ENCODE data around the gene TK2.
"Not testable (repeated sequence)": the region's sequence is repeated elsewhere in the genome, so short reads cannot be mapped to it uniquely, and the experiment has no call there.

Gene TK2

DNA sequence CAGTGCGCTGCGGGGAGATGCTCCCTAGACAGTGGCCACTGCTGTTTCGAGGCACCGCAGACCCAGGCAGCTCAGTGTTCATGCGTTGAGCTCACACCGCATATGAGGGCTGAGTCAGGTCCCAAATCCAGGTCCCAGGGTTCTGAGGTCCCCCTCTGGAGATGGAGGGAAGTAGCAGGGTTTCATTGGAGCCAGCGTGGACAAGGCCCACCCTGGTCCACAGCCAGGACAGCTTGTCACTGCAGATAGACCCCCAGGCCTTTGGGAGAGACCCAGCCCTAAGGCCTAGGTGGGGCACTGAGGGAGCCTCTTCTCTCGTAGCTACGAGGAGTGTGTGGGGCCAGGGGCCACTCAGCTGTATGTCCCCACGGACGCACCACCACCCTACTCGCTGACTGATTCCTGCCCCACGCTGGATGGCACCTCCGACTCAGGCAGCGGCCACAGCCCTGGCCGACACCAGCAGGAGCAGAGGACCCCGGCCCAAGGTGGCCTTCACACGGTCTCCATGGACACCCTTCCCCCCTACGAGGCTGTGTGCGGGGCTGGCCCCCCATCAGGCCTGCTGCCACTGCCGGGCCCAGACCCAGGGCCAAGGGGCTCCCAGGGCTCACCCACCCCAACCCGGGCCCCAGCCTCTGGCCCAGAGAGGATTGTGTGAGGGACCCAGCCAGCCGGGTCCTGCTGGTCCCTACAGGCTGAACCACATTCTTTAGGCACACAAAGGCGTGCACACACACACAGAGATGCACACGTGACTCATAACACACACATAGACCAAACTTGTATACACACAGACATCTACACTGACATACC, 69.4 kb downstream of the TK2 start:
- no peak for DNase-seq

DNA sequence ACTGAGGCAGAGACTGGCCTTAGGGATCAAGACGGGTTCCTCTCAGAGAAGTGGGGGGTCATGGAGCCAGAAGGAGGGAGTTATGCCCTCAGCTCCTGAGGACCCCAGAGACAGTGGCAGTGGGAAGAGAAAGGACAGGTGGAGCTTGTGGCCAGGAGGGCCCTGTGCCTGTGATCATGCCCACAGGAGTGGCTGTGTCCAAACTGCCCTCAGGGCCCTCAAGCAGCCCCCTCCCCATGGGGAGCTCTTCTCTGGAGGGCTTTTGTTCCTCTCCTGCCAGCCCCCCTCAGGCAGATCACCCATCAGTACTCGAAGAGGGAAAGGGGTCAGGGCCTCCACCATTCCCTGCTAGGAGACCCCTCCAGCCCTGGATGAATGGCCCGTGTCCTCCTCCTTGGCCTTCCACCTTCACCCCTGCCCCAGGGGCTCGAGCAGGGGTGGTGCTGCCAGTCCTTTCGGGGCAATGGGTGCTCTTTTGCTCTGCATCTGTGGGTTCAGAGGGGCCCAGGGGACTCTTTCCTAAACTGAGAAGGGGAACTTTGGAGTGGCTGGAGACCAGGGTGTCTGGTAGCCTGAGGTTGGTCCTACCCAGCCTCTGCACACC, 70.2 kb downstream of the TK2 start:
- no peak for DNase-seq

- peak; percentile 78 for DNase-seq
Observed at GRCh38 chr16:66478733-66479511, 71.0 kb downstream of the TK2 start.

- no peak for DNase-seq
Observed at GRCh38 chr16:66477028-66477515, 72.8 kb downstream of the TK2 start.

GRCh38 chr16:66476328-66477027, 73.4 kb downstream of the TK2 start:
- DNase-seq = peak; percentile 5

DNA sequence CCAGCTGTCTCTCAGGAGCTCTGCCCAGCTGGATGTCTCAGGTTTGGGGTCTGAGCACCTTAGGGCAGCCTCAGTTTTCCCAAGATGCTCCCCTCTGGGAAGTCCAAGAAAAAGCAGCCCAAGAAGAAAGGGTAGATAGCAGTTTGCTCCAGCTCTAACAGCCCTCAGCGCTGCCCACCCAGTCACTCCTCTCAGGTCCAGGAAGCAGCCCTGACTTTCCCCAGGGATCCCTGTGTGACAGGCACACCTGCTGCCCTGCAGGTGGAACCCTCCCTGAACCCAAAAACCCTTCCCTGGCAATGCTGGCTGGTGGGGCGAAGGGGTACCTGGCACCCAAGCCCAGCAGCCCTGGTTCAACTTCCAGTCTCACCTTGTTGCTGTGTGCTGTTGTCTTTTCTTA, 74.7 kb downstream of the TK2 start:
- peak; percentile 28 for DNase-seq

- DNase-seq = peak; percentile 85
Observed at GRCh38 chr16:66474750-66475199, 75.1 kb downstream of the TK2 start.

DNA sequence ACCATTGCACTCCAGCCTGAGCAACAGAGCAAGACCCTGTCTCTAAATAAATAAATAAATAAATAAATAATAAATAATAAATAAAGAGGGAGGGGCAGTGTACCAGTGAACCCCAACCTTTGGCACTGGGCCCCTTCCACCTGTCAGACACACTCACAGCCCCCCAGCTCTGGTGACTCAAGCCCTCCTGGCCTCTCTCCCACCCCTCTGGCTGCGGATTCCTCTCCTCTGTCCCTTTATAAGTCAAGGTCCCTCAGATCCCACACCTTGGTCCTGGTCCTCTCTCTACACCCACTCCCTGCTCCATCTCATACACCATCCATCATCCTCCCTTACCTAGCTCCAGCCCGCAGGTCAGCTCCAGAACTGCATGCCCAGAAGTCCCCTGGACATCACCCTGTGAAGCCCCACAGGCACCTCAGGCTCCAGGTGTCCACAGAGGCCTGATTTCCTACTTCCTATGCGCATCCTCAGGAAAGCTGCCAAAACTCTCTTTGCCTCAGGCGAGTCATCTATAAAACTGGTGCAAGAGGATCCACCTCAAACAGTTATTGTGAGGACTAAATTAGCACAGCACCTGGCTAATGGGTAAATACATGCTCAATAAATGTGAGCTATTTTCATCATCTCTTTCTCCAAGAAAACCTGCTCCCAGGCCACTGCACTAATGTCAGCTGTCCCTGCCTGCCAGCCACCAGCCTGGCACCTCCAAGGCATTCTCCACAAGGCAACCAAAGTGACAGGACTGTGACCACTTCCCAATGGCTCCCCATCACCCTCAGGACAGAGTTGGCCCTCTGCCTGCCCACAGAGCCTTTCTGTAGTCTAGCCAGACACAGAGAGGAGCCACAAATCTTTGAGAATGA, 76.0 kb downstream of the TK2 start:
- peak; percentile 90 for DNase-seq

GRCh38 chr16:66473051-66473571, 76.8 kb downstream of the TK2 start:
- DNase-seq = peak; percentile 66

DNA sequence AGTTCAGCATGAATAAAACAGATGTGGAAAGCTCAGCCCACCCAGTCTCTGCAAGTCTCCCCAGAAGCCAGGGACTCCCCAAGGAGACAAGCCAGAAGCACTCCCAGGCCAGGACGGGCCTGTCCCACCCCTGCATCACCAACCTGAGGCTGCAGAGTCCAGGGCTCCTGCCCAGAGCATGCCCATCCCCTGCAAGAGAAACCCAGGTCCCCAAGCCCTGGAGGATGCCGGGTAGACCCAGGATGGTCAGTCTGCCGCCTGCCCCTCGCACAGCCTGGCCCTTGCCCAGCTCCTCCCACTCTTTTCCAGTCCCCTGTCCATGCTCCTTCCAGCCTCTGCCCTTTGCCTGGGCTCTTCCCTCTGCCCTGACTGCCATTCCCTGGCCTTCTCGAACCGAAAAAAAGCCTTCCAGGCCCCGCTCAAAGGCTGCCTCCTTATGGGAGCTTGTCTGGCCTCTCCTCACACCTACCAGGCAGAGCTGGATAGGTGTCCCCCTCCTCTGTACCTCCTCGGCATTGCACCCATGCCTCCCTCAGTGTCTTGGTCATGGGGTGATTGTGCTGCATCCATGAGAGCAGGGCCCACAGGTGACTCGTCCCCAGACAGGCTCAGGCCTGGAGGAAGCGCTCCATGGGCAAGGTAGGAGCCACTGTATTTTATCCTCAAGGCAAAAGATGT, 78.1 kb downstream of the TK2 start:
- no peak for DNase-seq

DNA sequence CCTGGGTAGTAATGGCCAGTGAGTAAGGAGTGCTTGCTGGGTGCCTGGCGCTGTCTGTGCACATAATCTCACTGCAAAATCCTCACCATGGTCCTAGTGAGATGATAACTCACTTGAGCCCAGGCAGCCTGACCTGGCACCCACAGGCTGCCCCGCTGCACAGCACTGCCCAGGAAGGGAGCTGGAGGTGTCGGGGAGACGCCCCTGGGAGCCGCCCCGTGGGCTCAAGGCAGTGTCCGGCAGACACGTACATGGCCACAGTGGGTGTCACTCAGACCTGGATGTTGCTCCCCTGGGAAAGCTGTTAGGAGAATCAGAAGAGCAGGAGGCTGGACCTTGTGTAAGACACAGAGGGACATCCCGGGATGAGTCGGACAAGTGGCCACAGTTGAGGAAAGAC, 78.7 kb downstream of the TK2 start:
- DNase-seq = no peak

DNA sequence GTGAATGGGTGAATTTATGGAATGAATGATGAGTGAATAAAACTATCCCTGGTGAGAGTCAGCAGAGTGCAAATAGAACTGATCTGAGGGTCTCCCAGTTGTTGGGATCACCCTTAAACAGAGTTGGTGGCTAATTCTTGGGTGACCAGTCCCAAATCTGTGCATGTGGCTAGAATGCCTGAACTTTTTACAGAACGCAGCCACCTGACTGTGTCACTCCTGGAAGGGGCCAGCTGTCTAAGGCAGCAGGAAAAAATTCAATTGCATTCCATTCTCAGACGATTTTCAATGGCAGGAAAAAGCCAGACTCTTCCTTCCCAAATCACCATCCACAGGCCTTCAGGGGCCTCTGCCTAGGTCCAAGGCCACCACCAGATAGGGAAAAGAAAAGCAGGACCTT, 79.4 kb downstream of the TK2 start:
- DNase-seq = no peak

DNA sequence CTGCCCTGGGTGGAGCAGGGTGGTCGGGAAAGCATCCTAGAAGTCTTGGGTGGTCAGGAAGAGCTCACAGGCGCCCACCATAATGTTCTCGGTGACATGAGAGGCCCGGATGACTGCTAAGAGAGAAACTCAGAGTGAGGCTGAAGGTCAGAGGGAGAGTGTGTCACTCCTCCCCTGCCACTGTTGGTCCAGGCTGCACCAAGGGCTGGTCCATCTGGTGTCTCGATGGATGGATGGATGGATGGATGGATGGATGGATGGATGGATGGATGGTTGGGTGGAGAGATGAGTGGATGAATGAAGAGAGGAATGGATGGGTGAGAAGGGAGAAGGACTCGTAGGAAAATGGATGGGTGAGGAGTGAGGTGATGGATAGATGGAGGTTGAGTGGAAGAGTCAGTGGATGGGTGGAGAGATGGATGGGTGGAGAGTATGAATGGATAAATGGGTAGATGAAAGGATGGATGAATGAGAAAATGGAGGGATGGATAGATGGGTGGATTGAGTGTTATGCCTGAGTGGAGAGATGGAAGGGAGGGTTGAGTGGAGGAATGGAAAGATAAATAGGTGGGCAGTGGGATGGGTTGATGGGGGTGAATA, 79.9 kb downstream of the TK2 start:
- DNase-seq = no peak

DNA sequence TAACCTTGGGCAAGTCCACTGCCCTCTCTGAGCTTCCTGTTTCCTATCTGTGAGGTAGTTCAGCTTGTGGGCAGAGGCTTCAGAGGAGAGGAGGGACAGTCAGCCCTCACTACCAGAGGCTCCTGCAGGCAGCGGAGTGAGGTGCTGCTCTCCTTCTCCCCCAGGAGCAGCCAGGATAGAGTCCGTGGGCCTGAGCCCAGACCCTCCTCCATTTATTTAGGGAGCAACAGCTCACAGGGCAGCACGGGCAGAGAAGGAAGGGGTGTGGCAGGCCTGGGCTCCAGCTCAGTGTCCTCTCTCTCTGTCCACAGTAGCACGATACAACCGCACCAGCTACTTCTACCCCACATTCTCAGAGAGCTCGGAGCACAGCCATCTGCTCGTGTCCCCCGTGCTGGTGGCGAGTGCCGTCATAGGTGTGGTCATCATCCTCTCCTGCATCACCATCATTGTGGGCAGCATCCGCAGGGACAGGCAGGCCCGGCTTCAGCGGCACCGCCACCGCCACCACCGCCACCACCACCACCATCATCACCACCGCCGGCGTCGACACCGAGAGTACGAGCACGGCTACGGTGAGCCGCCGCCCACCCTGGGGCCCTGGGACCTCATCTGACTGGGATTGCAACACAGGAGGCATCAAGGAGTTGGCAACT, 80.5 kb downstream of the TK2 start:
- no peak for DNase-seq

GRCh38 chr16:66468321-66468965, 81.5 kb downstream of the TK2 start:
- no peak for DNase-seq

DNA sequence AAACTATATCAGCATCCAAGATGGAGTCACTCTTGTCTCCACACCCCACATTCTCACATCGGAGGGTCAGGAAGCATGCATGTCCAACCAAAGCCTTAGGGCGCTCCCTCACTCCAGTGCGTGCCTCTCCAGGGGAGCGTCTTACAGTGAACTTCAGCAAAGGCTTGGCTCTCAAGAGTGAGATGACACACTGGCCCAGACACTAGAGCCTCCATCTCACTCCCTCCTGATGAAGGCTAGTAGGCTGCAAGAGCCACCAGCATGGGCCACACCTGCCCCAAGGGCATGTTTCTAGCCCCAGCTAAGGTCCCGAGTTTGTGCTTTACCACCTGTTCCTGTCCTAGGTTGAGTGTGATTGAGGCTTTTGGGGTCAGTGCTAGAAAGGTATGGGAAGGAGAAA, 82.3 kb downstream of the TK2 start:
- DNase-seq = no peak

- DNase-seq = not testable (repeated sequence)
Observed at GRCh38 chr16:66466636-66467035, 83.3 kb downstream of the TK2 start.

GRCh38 chr16:66465946-66466345, 84.0 kb downstream of the TK2 start:
- DNase-seq = not testable (repeated sequence)

DNA sequence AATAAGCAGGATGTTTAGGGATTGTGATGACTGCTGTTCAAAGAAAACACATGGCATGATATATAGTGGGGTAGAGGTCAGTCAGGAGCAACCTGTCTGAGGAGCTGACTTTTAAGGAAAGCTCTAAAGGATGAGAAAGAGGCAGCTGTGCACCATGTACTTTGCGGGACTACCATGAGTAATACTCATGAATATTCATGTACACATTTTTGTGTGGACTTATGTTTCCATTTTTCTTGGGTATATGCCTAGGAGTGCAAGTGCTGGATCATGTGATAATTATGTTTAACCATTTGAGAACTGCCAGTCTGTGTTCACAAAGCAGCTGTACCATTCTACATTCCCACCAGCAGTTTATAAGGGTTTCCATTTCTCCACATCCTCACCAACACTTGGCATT, 87.0 kb downstream of the TK2 start:
- DNase-seq = no peak

GRCh38 chr16:66460703-66461102, 89.2 kb downstream of the TK2 start:
- no peak for DNase-seq
